ENCODE measurements around the gene PSMD5.
"Not testable (repeated sequence)": the region's sequence is repeated elsewhere in the genome, so short reads cannot be mapped to it uniquely, and the experiment has no call there.

DNA sequence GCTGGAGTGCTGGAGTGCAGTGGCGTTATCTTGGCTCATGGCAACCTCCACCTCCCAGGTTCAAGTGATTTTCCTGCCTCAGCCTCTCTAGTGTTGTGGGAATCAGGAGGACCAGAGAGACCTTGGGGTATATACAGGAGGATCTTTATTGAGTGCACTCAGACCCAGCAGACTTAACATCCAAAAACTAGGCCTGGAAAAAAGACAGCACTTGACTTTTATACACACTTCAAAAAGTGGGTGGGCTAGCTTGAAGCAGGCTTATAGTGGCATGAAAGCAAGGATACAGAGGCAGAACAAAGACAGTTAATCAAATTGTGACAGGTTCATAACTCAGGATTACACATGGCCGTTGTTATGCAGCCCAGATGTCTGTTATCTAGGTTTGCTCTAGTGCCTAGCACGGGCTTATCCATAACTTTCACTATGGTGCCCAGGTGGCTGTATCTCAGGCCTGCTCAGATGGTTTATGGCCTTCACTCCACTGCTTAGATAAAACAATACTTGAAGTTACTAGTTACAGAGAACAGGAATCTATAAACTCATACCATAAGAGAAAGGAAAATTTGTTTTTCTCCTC lies 37.8 kb downstream of the PSMD5 start:
- TF ChIP-seq, protein P1, sequence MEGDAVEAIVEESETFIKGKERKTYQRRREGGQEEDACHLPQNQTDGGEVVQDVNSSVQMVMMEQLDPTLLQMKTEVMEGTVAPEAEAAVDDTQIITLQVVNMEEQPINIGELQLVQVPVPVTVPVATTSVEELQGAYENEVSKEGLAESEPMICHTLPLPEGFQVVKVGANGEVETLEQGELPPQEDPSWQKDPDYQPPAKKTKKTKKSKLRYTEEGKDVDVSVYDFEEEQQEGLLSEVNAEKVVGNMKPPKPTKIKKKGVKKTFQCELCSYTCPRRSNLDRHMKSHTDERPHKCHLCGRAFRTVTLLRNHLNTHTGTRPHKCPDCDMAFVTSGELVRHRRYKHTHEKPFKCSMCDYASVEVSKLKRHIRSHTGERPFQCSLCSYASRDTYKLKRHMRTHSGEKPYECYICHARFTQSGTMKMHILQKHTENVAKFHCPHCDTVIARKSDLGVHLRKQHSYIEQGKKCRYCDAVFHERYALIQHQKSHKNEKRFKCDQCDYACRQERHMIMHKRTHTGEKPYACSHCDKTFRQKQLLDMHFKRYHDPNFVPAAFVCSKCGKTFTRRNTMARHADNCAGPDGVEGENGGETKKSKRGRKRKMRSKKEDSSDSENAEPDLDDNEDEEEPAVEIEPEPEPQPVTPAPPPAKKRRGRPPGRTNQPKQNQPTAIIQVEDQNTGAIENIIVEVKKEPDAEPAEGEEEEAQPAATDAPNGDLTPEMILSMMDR (IDR thresholded peaks at IDR 0.05; ENCODE audit: insufficient read depth, low read length, poor library complexity, severe bottlenecking): not testable (repeated sequence)
- TF ChIP-seq EZH2phosphoT487 (conservative IDR thresholded peaks at IDR 0.05; ENCODE audit: low read length): not testable (repeated sequence)

All from SU-DHL-6 (cell line).